Central memory CD4-positive, alpha-beta T cell (primary cell): ENCODE results near the gene SPTBN4.
"Not testable (repeated sequence)": the region's sequence is repeated elsewhere in the genome, so short reads cannot be mapped to it uniquely, and the experiment has no call there.

Experiments
- DNase-seq: peaks from one replicate; pipeline ENCODE4 v3.0.0; 2022
- total RNA-seq, 3 experiments: gene quantifications; one replicate each; lab custom pipeline; 2026; lab: John Stamatoyannopoulos, UW

The SPTBN4 gene
- 0.16 to 3.7 (median 2.3) reads per million in 3 experiments for total RNA-seq

DNA sequence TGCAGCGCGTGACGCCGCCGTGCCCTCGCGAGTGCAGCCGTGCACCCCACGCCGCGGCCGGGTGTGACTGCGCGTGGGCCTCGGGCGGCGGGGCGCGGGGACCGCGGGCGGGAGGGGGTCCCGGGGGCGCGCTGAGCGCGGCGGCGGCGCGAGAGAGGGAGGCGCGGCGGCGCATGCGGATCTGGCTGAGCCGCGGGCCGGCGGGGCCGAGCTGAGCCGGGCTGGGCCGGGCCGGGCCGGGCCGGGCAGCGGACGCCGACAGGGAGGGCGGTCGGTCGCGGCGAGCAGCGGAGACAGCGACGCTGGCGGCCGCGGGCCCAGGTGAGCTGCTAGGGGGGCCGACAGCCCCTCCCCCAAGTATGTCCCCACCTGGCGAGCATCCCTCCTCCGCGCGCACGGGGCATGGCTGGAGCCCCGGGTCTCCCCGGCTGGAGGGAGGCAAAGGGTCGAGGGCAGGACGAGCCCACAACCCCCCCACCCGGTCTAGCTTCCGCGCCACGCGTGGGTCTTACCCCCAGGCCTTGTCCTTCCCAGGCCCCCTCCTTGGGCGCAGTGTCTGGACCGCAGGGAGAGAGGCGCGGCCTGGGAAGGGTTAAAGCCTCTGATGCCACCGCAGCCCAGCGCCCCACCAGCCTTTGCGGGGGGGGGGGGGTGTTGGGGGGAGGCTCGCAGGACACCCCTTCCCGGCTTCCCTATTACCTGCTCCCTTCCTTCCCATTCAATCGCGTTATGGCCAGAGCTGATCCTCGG, at the start of gene SPTBN4:
TSS of gene SPTBN4 (plus strand) at position 17 of the 750 bp plus-strand sequence. CDS start 5,621 bp downstream, outside the sequence.
- no peak for DNase-seq

DNA sequence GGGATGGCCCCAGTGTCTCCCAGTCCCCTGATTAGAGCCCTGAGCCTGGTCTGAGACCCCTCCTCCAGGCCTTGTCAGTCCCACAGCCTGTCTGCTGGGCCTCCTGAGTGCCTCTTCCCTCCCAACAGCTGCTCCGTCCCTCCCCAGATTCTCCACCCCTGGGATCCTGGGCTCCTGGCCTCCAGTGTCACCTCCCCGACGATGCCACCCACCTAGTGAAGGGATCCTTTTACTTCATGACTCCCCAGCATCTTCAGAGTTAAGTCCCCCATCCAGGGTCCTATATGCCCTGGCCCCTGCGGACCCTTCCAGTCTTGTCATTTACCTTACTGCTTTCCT, 49.2 kb upstream of the SPTBN4 start:
- no peak for DNase-seq

DNA sequence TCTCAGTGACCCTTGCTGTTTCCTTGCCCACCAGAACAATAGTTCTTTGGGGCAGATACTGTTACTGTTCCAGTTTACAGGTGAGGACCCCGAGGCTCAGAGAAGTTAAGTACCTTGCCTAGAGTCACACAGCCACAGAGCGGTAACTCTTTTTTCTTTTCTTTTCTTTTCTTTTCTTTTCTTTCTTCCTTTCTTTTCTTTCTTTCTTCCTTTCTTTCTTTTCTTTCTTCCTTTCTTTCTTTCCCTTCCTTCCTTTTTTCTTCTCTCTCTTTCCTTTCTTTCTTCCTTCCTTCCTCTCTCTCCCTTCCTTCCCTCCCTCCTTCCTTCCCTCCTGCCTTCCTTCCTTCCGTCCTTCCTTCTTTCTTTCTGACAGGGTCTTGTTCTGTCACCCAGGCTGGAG, 48.8 kb upstream of the SPTBN4 start:
- DNase-seq = no peak

DNA sequence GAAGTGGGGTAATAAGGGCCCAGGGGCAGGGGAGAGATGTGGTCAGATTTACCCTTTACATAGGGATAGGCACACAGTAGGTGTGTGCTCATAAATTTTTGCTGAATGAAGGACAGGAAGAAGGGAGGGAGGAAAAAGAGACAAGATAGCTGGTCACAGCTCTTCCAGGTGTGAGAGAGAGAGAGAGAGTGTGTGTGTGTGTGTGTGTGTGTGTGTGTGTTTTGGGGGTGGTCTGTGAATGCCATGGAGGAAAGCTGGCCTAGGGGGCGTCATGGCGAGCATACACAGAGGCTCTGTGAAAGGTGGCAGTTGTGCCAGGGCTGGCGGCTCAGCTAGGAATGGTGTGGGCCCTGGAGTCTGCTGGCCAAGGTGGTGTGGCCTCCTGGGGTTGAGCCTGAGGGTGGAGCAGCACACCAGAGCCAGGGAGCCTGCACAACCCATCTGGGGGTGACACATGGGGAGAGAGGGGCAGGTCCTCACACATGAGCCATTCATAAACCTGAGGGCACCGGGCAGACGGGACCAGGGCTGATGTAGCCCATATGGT, 47.7 kb upstream of the SPTBN4 start:
- DNase-seq = no peak

DNA sequence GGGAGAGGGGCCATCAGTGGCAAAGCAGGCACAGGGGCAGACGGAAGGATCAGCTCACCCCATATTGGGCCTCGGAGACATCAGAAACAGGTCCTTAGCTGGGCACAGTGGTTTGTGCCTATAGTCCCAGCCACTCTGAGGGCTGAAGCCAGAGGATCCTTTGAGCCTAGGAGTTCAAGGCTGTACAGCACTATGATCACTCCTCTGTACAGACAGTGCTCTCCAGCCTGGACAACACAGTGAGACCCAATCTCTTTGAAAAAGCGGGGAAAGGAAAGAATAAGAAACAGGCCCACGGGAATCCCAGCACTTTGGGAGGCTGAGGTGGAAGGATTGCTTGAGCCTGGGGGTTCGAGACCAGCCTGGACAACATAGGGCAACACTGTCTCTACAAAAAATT, 47.0 kb upstream of the SPTBN4 start:
- DNase-seq = no peak

DNA sequence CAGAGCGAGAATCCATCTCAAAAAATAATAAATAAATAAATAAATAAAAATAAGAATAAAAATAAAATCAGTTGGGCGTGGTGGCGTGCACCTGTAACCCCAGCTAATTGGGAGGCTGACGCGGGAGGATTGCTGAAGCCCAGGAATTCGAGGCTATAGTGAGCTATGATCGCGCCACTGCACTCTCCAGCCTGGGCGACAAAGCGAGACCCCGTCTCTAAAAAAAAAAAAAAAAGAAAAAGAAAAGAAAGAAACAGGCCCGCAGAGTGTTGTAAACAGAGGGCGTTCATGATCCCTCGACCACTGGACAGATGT, 46.4 kb upstream of the SPTBN4 start:
- no peak for DNase-seq

DNA sequence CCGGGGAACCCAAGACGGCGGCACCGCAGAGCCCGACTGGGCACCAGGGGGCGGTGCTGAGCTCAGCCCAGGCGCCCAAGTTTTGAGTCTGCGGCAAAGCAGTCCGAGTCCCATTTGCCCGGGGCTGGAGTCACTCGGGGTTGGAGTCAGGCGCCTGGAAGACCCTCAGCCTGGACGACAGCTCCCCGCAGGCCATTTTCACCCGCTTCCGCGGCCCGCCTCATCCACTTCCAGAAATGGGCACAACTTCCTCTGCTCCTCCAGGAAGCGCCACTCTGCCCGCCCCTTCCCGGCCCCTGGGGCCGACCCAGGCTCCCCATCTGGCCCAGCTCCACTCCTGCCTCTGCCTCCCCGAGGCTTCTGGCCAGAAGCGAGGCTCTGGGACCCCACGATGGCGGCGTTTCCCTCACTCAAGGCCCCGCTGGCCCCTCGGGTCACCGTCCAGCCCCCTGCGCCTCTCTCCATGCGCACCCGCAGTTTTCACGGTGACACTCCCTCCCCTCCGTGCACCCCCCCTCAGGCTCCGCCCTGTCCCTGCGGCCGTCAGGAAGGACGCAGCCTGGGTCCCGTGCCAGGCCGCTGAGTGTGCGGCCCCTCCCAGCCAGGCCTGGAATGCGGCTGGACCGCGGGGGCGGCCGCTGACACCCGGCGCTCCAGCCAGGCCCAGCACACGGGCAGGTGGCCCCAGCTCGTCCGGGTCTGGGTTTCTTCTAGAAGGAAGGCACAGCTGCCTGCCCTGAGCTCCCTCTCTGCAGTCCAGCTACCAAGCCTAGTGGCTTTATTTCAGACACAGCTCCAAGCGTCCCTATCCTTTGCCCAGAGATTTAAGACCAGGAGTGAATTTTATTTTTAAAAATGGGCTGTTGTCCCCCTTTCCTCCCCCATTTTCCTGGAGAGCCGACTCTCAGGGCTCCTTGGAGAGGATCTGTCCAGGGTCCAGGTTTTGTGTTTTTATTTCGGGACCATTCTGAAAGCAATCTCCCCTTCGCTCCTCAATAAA, 45.7 kb upstream of the SPTBN4 start:
- peak; percentile 67 for DNase-seq

DNA sequence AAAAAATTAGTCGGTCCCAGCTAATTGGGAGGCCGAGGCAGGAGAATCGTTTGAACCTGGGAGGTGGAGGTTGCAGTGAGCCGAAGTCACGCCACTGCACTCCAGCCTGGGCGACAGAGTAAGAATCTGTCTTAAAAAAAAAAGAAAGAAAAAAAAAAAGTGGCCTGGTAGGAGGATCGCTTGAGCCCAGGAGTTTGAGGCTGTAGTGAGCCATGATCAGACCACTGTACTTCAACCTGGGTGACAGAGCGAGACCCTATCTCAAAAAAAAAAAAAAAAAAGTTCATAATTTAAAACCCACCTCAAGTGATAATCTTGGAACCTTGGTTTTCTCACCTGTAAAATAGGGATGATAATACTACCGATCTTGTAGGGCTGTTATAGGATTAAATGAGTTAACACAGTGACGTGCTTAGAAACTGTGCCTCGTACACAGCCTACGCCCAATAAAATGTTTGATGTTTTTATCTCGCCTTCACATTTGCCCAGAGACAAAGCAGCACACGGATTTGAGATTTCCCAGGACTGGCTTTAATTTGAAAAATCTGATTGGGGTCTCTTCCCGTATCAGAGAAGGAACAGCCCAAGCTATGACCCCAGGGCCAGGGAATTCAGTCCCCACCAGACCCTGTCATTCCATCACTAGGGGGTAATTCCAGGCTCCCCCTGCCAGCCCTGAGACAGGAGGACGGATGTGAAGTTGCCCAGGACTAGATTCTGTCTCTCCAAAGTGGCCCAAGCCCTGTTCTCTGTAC, 44.6 kb upstream of the SPTBN4 start:
- no peak for DNase-seq

DNA sequence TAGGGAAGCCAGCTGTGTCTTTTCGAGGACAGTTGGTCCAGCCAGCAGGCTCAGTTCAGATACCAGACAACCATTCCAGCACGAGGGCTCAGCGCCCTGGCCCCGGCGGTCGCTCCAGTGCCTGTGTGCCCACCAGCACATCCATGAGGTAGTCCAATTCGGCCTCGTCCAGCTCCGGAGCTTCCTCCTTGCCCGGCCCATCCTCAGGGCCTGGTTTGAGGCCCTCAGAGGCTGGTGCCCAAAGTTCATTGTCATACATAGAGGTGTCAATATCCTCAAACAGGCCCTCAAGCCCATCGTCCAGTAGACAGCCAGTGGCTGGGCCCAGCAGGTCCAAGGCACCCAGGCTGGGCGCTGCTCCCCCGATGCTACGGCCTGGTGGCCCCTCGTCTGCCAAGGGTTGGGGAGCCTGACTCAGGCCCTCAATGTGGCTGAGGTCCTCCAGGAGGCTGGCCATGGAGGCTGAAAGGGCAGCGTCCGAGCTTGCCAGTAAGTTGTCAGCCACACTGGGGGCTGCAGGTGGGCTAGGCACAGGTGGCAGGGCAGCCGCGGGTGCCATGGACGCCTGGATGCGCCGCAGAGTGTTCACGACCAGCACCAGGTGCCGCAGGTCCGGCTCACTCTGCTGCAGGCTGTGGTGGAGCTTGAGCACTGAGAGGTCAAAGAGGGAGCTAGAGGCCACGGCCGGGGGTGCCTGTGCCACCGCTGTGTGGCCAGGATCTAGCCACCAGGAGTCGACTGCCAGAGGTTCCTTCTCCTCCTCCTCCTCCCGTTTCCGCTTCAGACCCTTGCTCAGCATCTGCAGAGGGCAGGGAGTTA, 43.8 kb upstream of the SPTBN4 start:
- DNase-seq = no peak

DNA sequence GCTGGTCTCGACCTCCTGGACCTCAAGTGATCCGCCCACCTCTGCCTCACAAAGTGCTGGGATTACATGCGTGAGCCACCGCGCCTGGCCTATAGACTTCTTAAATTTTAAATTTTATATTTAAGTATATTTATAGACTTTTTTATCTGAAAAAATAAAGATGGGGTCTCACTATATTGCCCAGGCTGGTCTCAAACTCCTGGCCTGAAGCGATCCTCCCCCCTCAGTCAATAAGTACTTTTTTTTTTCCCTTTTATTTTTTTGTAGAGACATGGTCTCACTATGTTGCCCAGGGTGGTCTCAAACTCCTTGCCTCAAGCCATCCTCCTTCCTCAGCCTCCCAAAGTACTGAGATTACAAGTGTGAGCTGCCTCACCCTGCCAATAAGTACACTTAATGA, 42.9 kb upstream of the SPTBN4 start:
- no peak for DNase-seq

DNA sequence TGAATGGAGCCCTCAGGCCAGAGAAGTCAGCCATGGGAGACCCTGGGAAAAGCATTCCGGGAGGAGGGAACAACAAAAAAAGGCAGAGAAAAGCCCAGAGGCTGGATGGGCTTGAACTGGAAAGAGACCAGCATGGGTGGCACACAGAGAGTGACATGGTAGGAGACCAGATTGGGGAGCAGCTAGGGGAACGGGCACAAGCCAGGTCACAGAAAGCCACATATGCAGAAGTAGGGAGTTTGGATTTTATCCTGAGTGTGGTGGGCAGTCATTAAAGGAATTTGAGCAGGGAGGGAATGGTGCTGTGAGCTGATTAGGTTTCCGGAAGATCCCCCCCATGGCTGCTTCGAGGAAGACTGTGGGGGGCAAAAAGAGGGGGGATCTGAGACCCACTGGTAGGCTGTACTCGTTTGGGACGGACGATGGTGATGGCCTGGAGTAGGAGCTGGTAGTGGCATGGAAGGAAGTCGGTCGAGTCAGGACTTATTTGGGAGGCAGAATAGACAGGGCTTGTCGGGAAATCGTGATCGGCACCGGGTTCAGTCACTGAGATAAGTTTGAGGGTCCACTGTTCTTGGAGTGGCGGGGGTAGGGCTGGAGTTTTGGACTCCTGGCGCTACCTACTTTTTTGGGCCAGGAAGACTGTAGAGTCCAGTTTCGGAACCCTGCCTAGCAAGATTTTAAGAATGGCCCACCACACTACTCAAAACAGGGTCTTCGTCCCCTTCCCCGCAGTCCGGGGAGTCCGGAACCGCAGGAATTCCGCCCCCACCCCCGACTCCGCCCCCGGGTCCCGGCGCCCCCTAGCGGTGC, 42.0 kb upstream of the SPTBN4 start:
- no peak for DNase-seq

DNA sequence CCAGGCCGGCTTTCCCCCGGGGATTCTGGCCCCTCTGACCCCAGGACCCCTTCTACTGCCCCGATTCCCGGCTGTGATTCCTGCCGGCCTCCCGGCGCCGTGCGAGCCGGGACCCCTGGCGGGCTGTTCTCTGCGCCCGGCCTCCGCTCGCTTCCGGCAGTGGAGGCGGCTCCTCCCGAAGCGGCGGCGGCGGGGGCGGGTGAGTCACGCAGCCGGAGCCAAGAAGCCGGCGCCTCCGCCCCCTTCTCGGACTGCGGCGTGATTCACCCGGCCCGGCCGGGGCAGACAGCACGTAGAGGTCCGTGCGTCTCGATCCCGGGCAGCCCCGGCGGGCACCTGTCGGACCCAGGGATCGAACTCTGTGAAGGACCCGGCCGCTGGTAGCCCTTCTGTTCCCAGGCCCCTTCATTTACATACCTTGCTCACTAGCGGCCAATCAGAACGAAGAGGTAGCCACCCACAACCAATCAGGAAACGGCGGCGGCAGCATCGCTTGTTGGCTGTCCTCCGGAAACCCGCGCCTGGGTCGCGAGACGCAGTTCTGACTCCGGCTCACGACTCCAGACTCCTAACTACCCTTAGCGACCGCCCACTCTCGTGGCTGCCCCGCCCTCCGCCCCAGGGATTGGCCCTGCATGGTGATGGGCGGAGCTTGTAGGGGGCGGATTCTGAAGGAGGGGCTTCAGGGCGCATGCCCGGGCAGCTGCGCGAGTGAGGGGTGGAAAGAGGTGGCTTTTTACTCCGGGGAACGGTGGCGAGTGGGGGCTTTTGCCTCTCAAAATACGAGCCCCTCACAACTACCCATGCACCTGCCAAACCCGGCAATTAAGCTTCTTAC, 41.1 kb upstream of the SPTBN4 start, which contains the start of gene SERTAD1:
TSS of gene SERTAD1 (minus strand) at position 543 of the 838 bp plus-strand sequence. CDS start 2,446 bp downstream, outside the sequence.
- DNase-seq = peak; percentile 100

DNA sequence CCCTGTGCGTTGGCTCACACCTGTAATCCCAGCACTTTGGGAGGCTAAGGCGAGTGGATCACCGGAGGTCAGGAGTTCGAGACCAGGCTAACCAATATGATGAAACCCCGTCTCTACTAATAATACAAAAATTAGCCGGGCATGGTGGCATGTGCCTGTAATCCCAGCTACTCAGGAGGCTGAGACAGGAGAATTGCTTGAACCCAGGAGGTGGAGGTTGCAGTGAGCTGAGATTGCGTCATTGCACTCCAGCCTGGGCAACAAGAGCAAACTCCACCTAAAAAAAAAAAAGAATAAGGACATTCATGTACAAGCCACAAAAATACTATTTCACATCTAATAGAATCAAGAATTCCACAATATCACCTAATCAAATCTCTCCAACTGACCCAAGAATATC, 38.6 kb upstream of the SPTBN4 start:
- DNase-seq = not testable (repeated sequence)

DNA sequence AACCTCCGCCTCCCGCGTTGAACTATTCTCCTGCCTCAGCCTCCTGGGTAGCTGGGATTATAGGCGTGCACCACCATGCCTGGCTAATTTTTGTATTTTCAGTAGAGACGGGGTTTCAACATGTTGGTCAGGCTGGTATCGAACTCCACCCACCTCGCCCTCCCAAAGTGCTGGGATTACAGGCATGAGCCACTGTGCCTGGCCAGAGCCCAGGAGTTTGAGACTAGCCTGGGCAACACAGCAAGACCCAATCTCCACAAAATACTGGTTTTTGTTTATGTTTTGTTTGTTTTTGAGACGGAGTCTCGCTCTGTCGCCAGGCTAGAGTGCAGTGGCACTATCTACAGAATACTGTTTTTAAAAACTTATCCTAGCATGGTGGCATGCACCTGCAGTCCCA, 36.6 kb upstream of the SPTBN4 start:
- DNase-seq = not testable (repeated sequence)

DNA sequence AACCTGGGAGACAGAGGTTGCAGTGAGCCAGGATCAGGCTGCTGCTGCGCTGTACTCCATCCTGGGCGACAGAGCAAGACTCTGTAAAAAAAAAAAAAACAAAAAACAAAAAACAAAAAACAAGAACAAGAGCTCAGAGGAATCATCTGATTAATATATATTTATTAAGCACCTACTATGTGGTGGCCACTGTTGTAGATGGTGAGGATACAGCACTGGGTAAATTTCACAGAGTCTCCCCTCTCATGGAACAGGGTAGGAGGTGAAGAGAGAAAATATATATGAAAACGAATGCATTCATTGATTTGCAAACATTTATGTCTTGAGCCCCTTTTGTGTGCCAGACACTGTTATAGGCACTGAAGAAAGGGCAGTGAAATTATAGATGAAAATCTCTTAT, 35.1 kb upstream of the SPTBN4 start:
- no peak for DNase-seq

DNA sequence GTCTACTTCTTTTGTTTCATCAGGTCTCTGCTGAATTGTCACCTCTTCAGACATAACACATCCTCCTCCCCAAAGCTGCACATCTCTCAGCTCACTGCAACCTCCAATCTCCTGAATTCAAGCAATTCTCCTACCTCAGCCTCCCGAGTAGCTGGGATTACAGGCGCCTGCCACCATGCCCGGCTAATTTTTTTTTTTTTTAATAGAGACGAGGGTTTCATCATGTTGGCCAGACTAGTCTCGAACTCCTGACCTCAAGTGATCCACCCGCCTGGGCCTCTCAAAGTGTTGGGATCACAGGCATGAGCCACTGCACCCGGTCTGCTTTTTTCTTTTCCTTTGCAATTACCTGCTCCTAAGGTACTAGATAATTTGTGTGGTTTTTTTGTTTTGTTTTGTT, 34.0 kb upstream of the SPTBN4 start:
- DNase-seq = not testable (repeated sequence)

DNA sequence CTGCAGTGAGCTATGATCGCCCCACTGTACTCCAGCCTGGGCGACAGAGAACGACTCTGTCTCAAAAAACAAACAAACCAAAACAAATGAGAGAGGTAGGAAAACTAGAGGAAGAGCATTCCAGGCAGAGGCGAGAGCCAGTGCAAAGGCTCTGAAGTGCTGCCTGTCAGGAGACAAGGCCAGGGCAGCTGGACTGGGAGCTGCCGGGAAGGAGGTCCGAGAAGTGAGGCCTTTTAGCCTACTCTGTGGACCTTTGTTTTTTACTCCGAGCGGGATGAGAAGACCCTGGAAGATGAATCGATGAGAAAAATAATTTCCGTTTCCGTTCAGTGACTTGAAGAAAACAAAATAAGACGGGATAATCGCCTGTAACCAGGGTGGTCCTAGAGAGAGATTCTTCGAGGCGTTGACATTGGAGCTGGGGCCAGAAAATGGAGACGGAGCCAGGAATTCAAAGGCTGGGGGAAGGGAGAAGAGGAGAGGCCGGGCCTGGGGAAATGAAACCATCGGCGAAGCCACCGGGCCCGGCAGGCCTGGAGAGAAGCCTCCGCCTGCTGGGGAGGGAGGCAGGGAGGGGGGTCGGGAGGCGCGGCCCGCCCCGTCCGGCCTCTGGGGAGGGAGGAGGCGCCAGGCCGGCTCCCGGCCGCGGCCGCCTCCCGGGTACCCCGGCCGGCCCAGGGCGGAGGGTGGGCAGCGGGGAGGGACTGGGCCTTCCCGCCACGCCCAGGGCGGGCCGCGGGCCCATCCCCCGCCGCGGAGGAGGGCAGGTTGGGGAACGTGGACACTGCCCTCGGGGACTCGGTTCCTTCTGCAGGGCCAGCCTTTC, 33.2 kb upstream of the SPTBN4 start:
- DNase-seq = peak; percentile 39

DNA sequence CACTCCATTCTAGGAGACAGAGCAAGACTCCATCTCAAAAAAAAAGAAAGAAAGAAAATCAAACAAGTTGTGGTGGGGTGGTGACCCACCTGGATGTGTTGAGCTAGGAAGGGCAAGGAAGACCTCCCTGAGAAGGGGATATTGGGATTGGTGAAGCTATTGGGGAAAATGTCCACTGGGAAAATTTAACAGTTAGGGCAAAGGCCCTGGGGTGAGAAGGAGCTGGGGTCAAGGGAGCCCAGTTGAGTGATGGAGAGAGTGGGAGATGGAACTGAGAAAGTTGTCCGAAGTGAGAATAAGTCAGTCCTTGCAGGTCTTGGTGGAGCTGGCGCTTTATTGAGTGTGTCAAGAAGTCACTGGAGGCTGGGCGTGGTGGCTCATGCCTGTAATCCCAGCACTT, 28.5 kb upstream of the SPTBN4 start:
- DNase-seq = no peak

DNA sequence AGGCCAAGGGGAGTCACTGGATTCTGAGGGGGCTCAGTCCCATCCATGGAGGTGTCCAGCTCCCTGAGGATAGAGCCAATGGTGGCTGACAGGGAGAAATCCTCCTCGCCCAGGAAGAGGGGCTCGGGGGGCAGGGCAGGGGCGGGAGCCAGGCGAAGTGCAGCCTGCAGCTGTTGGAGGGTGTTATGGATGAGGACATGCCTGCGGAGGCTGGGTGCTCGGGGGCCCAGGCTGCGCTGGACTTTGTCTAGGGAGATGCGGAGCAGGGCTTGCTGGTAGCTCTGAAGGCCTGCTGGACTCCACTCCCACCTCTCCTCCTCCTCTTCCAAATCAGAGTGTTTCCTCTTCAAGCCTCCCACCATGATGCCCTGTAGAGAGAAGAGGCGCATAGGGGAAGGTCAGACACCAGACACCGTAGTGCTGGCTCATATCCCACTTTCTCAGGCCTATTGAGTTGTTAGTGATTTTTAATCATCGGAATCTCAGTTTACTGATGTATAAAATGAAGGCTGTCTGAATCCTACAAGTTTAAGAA, 25.0 kb upstream of the SPTBN4 start:
- no peak for DNase-seq
